ELR (cell line): ENCODE measurements around the gene SORL1.
"Not testable (repeated sequence)": the region's sequence is repeated elsewhere in the genome, so short reads cannot be mapped to it uniquely, and the experiment has no call there.

Experiments
- DNase-seq: peaks from one replicate; pipeline ENCODE4 v3.0.0-alpha.2; 2015; ENCODE audit warnings: low read depth

Gene SORL1

DNA sequence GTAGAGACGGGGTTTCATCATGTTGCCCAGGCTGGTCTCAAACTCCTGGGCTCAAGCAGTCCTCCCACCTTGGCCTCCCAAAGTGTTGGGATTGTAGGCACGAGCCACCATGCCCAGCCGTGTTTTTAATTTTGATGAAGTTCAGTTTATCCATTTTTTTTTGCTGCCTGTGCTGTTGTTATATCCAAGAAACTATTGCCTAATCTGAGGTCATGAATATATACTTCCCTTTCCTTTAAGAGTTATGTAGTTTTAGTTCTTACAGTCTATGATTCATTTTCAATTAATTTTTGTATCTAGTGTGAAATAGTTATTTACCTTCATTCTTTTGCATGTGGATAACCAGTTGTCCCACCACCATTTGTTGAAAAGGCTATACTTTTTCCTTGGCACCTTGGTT lies 50.9 kb downstream of the SORL1 start:
- no peak for DNase-seq

DNA sequence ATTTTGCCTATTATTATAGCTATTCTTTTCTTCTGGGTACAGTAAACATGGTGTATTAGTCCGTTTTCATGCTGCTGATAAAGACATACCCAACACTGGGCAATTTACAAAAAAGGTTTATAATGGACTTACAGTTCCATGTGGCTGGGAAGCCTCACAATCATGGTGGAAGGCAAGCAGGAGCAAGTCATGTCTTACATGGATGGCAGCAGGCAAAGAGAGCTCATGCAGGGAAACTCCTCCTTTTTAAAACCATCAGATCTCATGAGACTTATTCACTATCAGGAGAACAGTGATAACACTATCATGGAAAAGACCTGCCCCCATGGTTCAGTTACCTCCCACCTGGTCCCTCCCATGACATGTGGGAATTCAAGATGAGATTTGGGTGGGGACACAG lies 54.1 kb downstream of the SORL1 start:
- DNase-seq, result not testable (repeated sequence)

DNA sequence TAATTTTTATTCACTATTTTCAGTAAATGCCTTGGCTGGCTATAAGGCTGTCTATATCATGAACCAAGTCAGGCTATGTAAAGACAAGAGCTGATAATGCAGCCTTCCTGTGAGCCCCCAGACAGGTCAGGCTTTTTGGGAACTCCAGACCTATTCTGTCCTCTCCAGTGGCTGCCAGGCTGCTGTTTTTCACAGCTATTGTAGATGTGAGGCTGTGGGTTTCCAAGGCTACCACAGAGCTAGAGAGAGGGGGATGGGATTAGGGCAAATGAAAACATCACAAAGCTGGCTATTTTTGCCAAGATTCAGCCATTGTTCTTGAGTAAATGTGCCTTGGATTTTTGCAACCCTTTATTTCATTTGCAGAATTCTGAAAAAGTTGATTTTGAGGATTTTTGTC lies 56.3 kb downstream of the SORL1 start:
- DNase-seq, result no peak

DNA sequence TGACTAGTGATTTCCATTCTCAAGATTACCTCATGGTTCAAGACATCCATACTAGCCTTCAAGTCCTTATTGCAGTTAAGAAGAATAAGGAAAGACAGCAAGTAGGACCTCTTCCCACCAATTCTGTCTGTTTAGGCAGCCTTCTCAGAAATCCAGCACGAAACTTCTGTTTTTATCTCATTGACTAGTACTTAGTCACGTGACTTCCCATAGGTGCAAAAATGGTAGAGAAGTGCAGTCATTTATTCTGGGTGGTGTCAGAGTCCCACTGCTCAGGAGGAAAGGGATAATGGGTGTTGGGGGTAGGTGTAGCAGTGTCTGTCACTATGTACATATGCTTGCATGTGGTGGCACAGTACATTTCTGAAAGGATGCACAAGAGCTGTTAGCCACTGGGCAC lies 58.3 kb downstream of the SORL1 start:
- DNase-seq, result no peak

DNA sequence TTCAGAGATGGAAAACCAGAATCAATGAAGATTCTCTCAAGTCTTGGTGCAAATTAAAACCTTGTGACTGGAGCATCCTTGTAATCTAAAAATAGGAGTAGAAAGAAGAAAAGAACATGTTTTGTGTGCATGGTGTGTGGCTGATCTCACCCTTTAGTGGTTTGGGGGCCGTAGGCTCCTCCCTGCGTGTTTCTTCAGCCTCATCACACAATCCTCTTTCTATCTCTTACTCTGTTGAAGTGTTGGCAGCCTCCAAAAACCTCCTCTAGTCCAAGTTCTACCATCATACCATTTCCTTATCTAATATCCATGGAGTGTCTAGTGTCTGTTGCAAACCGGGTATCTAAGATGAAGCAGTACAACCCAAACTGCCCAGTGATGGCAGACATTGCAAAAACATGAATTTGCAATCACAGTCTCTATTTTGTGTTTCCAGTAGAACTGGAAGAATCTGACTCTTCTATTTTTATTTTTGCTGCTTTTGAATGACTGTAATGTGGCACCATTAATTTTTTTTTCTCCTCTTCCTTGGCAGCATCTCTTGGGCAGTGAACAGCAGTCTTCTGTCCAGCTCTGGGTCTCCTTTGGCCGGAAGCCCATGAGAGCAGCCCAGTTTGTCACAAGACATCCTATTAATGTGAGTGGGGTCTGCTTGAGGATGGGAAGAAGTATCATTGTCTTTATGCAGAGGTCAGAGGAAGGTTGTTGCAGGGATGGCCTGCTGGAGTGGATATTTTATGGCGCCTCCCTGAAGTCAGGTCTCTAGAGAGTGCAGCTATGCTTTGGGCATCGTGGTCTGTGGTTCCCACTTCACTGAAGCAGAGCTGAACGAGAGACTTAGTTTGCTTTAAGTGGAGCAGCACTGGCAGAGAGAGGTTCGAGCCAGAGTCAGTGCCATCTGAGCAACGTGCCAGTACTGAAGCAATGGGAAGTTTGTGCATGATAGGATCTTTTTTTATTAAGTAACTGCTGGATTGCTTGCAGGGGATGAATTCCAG lies 60.7 kb downstream of the SORL1 start:
- DNase-seq, result no peak

DNA sequence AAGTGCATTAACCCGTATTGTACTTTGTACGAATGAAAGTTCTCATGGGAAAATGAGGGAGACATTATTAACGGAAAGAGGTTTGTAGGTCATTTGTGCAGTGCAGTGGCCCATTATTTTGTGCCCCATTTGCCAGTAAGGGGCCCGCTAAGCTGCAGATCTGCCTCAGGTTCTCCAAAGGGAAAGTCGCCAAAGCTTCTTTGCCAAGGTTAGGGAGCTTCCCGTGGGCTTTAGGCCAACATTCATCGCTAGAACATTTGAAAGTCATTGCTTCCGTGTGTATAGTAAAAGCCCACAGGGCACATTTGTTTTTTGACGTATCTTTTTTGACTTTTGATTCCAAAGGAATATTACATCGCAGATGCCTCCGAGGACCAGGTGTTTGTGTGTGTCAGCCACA lies 61.7 kb downstream of the SORL1 start:
- no peak for DNase-seq

DNA sequence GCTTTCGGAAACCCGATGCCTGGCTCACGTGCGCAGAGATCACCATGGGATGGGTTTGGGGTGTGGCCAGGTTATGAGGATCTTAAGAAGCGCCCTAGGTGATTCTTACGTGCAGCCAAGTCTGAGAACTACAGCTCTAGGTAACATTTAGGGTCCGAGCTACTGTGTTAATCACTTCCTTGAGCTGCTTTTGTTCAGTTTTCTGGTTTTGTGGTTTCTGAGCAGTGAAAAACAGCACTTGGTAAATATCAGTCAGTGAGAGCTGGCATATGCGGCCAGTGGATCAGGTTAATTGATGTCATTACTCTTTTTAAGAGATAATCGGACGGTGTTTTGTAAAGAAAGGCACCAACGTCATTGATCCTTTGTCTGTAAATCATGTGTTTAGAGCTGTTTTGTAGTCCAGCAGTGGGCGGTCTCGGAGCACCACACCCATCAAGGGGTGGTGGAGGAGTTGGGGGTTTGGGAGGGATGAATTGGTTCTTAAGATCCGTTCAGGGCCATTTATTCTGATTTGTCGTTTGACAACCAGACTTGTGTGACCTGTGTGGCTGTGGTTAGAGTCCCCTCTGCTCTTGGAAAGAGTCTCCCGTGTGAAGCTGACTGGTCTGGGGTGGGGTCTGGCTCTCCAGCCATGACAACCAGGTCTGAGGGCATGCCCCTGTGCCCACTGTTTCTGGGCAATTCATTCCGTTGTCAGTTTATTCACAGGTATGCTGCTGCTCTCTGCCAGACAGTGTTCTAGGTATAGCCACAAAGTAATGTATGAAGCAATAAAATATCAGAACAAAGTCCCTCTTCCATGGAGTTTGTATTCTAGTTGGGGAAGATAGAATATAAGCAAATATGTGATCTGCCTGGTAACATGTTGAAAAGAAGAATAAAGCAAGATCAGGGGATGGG lies 62.6 kb downstream of the SORL1 start:
- no peak for DNase-seq

DNA sequence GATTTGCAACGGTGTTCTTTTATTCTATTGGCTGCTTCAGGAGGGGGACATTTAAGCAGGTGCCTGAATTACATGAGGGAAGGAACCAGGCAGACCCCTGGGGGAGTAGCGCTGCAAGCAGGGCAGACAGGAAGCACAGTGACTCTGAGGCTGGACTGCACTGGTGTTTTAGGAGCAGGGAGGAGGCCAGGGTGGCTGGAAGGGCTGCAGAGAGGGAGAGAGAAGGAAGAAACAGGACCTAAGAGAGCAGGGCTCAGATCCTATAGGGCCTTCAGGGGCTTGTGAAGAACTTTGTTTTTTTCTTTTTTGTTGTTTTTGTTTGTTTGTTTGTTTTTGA lies 63.2 kb downstream of the SORL1 start:
- DNase-seq, result no peak

DNA sequence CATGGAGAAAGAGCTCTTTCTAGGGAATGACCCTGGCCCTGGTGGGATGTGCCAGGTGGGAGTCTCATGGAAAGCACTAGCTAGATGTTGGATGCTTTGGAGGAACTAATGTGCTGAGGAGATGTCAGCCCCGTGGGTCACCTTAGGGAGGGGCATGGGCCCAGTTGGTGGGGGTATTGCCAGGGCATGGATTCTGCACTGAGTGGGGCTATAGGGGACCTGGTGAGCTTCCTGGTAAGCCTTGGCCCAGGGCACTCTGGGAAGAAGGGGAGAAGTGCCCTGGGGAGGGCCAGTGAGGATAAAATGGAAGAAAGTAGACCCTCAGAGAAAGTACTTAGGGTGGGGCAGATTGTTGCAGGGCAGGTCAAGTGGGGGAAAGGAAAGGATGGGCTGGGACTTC lies 65.9 kb downstream of the SORL1 start:
- no peak for DNase-seq

DNA sequence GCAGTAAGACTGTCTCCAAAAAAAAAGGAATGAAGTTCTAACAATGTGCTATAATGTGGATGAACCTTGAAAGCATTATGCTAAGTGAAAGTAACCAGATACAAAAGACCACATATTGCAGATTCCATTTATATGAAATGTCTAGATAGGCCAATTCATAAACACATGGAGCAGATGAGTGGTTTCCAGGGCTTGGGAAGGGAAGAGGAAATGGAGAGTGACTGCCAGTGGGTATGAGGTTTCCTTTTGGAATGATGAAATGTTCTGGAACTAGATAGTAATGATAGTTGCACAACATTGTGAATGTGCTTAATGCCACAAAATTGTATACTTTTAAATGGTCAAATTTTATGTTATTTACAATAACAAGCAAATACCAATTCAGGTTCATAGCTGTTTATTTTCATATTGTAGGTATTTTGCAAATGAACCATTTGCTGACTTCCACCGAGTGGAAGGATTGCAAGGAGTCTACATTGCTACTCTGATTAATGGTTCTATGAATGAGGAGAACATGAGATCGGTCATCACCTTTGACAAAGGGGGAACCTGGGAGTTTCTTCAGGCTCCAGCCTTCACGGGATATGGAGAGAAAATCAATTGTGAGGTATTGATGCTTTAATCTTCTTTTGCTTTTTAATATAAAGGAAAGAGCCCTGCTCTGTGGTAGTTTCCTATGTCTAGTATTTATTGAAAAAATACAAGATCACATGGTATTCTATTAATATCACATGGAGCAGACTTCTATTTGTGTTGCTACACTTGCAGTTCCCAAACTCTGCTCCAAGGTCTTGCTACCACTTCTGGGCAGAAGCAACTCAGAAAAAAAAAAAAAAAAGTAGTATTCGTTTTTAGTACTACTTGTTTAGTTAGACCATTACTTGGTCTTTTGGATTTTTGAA lies 68.4 kb downstream of the SORL1 start:
- peak; percentile 35 for DNase-seq

DNA sequence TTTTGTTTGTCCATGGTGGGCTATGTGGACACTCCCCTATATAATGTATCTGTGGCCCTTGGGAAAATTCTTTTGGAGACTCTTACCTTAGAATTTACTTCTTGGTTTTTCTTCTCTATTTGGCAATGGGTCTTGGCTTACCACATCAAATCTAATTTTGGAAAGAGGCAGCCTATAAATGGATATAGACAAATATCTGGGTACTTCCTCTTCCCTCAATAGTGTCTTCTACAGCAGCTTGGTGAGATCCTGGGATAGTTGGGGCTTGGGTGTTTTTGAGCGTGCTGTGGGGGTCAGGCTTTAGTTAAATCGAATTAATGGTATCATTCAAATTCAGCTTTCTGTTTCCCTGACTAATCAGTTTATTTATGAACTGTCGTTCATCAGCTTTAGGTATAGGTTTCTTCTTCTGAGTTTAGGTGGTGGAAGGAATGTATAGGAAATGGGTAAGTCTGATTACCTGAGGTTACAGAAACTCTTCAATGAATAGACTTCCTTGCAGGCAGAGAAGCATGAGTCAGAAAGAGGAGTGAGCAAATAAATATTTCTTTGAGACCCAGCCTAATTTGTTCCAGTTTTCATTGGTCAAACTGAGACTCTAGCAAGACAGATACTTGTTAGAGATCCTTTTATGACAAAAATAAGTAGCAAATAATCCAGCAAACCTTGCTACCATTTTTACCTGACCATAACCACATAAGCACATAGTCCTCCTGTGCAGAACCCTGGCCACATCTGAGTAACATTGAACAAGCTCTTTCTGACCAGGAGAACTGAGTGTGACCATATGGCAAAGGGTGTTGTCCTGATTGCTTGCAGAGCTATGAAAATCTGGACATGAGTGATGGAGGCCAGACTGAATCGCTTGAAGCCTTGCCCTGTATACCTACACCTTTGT lies 69.3 kb downstream of the SORL1 start:
- peak; percentile 3 for DNase-seq

DNA sequence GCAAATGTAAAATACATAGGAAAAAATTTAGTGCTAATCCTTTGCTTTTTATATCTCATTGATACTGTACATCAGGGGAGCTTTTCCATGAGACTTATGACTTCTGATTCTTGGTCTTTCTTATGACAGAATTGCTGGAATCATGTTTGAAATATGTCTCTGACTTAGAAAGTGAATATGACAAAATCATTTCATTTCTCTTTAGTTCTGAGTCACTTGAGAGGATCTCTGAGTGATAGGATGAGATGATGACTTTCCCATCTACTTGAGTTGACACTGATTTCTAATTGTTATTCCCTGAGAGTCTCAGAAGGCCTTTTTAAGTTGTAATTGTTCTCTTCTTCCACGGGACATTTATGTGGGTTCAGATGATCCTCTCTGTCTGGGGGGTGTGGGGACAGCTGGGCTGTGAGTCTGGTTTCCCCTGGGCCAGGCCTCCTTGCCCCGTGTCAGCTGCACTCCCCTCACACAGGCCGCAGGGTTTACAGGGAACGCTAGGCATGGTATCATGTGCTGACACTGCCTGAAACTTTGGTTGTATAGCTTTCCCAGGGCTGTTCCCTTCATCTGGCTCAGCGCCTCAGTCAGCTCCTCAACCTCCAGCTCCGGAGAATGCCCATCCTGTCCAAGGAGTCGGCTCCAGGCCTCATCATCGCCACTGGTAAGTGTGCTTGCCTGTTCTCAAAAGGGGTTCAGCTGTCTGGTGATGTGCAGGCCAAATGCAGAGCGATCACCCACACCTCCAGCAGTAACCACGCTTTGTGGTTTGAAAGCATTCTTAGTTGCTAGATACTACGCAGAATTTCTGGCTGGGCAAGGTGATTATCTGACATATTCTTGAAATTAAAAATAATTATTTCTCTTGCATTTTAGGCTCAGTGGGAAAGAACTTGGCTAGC lies 70.2 kb downstream of the SORL1 start:
- no peak for DNase-seq

DNA sequence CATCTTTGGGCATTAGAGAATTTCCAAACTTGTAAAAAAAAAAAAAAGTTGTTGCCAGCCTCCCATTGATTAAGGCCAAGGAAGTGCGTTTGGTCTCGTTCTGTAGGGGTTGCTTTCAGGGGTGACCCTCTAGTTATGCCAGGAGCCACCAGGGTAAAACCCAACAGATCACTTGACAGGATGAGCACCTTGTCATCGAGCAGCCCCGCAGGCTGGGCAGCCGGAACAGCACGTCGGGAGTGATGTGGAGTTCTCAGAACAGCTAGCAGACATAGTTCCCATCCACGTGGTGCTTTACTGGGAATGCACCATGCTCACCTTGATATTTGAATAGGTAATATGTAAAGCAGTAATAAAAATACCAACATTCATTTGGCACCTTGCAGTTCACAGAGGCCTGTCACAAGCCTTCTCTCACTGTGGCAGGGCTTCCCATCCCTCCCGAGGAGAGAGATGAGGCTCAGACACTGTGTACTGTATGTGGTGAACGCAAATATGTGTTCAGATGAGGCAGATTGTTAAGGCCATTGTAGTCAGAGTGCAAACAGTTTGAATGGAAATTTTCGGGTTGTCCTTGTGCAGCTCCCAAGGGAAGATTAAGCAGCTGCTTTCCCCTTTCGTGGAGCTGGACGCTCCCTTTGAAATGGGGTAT lies 71.6 kb downstream of the SORL1 start:
- no peak for DNase-seq

DNA sequence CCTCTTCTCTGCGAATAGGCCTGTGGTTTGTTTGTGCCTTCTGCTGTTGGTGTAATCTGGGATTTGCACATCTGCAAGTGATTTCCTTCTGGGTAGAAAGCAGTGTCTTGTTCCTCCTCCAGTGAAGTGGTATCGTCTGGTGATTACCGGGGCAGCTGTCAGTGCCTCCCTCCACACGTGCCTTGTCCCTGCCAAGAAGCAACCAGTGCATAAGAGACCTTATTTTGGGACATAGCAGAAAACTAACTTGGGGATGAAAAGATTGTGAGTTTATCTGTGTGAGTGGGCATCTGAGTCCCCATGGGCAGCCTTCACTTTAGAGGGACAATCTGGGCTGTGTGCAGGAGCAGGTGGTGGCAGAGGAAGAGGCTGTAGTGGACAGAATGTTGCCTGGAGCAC lies 72.1 kb downstream of the SORL1 start:
- no peak for DNase-seq

DNA sequence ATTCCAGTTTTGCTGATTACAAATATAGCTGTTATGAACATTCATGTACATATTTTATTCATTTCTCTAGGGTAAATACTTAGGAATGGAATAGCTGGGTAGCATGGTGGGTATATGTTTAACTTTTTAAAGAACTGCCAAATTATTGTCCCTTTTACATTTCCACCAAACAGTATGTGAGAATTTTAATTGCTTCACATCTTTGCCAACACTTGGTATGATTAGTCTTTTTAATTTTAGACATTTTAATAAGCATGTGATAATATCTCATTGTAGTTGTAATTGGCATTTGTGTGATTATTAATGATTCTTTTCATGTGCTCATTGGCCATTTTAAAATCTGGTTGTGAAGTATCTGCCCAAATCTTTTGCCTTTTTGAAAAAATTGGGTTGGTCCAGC lies 73.3 kb downstream of the SORL1 start:
- DNase-seq, result no peak

DNA sequence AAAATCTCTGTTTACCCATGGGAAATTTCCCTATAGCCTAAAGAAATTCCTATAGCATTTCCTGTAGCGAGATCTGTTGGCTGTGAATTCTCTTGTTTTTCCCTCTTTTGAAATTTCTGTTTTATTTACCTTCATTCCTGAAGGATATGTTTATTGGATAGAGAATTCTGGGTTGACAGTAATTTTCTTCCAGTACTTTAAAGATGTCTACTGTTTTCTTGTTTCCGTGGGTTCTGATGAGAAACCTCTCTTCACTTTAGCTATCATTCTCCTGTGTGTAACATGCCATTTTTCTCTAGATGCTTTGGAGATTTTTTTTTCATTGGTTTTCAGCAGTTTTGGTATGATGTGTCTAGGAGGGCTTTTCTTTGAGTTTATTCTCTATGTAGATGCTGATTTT lies 78.1 kb downstream of the SORL1 start:
- no peak for DNase-seq

DNA sequence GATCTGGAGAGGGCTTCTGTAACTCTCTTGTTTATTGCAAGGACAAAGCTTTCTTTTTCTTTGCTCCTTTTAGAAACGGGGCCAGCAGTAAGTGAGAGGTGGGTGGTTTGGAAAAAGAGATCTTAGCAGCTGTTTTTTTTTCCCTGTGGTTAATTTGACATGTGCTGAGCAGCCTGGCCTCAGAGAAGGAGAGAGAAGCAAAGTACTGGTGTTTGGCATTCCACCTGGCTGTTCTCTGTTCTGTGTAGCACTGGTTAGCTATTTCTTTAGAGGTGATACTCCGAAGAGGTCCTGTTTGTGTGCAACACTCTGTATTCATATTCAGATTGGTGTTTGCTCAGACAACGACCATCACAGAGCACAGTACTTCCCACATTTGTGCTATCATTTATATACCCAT lies 81.5 kb downstream of the SORL1 start:
- DNase-seq, result no peak

DNA sequence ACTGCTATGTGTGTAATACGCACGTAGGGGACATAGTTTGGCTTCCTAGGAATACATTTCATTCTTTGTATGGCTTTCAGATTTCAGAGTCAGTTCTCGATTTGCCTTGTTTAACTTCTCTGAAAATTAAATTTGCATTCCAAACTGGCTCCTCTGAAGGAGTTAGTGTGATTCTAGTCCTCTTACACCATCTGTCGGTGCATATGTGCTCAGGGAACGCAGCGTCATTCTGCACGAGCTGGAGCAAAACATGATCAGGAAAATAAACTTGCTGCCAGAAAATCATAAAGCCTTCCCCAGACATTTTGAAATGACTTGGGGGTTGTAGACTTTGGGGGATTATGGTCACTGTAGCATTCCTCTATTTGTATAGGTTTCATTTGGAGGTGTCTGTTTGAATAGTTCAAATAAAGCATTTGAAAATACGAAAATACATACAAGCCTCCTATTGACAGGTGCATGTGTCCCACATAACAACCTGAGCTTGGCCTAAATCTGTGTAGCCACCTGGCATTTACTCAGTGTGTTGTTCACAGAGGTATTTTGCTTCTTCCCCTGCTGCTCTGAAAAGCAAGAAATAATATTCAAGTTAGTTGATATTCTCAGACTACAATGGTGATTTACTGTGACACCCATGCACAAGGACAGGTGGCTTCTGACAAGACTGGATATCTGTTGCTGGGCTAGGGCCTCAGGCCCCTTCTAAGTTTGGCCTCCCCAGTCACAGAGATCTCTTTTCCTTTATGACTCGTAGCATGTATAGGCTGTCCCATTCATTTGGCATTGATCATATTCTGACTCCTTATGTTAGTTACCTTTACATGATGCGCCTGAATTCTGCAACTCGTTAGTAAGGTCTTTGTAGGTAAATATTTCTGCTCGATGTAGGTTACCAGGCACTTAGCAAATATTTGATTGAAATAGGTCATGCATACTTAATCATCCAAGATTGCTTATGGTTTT lies 82.3 kb downstream of the SORL1 start:
- DNase-seq, result peak; percentile 21
